Mesenteric fat pad (tissue), 1 donor: ENCODE measurements around the gene DNAJC27. TPM values are rescaled to one million over a fixed set of nuclear protein-coding genes. Genes with fewer than 3 reads are reported as not detected.
"Not testable (repeated sequence)": the region's sequence is repeated elsewhere in the genome, so short reads cannot be mapped to it uniquely, and the experiment has no call there.

ENCODE experiments used
- DNase-seq: peaks from one replicate; pipeline ENCODE4 v3.0.0-alpha.2; 2020; ENCODE audit warnings: low spot score
- long read RNA-seq: library from polyadenylated mRNA; unstranded; transcript quantifications from one replicate; pipeline ENCODE4 v2.0.0, GENCODE V29; 2020
- total RNA-seq: library from RNA; stranded (reverse); fragmentation: NEBNext Ultra II Directional; extraction: Animal tissue kit (Norgen Biotek cat#: 25700); gene quantifications from one replicate; pipeline ENCODE4 v1.2.1, GENCODE V29; 2021
- donor health status: DM: yes; HTN: yes; CAD: no.

The DNAJC27 gene
- 10.5 TPM for total RNA-seq
- long read RNA-seq, full-length matches to known transcripts = 5 of 14 reads
- long read RNA-seq, partial matches to known transcripts = 0 of 14 reads
- long read RNA-seq, other reads (novel, unspliced or antisense) = 9 of 14 reads

DNA sequence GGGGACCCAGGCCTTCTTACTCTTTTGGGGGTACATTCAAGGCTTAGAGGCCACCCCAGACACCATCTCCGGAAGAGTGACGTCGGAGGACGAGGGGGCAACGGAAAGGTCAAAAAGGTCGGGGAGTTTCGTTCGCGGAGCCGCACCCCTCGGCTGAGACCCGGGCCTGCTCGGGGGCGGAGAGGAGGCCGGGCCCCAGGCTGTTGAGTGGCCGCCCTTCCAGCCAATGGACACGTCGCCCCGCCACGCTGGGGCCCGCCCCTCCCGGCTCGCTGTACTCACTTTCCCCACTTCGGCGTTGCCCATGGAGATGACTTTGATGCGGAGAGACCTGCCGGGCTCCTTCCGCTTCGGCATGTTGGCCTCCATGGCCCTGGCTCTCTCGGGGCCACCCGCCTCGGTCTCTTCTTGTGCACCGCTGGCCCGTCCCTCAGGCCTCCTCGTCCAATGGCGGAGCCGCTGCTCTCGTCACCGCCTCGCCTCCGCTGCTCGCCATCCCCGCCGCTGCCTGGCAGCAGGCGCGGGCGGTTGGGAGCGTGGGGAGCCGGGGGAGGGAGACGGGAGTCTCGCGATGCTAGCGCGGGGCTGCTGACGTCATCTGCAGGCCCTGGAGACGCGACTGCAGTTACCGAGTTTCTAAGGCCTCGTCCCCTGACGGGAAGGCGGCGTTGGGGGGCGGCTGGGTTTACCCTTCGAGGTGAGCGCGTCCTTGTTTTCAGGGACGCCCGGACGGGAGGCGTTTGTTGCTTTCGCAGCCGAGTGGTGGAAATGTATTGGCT, at the start of gene DNAJC27:
Gene DNAJC27 (minus strand): TSS at position 420 of the 779 bp plus-strand sequence. CDS start 51 bp downstream, at position 369.
- peak; percentile 99 for DNase-seq

DNA sequence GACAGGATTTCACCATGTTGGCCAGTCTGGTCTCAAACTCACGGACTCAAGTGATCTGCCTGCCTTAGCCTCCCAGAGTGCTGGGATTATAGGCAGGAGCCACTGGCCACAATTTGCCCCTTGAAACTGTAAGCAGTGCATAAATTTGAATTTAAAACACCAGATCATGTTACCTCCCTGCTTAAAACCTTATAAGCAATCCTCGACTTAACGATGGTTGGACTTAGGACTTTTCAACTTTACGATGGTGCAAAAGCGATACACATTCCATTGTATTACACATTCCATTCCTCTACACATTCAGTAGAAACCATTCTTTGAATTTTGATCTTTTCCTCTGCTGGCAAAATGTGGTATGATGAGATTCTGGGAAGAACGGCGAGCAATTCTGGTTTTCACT, 46.9 kb upstream of the DNAJC27 start:
- DNase-seq = no peak

DNA sequence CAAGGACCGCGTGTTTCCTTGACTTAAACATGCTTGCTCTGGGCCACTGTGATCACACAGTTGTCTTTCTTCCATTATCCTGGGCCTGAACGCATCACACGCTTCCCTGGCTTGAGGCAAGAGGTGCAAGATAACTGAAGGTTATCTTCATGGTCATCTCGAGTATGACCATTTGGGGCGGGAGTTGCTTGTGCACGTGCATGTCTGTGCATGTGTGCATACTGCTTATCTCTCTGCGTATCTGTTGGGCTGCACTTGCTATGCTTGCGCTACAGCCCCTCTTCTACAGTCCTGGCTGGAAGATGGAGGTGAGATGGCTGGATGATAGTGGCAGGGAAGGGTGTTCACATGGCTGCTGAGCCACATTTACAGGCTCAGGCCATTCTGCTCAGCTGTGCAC, 42.9 kb upstream of the DNAJC27 start:
- DNase-seq = no peak

DNA sequence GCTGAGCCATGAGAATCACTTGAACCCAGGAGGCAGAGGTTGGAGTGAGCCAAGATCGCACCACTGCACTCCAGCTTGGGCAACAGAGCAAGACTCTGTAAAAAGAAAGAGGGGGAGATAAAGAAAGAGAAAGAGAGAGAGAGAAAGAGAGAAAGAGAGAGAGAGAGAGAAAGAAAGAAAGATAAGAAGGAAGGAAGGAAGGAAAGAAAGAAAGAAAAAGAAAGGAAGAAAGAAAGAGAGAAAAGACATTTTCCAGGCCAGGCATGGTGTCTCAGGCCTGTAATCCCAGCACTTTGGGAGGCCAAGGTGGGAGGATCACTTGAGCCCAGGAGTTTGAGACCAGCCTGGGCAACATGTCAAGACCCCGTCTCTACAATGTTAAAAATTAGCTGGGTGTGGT, 39.6 kb upstream of the DNAJC27 start:
- not testable (repeated sequence) for DNase-seq

DNA sequence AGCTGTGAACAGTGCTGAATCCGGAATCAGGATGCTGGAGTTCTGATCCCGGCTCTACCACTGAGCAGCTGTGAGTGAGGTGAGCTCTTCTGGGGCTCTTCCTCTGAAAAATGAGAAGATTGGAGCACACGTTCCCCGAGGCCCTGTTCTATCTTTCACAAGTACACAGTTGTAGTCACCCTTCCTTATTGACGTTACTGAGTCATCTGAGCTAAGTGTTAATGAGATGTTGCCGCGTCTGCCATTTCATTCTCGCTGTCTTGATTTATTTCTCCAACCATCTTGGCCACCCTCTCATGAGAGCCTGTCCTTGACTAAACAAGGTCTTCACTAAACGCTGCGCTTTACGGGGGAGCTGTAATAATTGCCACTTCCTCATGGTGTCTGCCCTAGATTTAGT, 38.2 kb upstream of the DNAJC27 start:
- no peak for DNase-seq

DNA sequence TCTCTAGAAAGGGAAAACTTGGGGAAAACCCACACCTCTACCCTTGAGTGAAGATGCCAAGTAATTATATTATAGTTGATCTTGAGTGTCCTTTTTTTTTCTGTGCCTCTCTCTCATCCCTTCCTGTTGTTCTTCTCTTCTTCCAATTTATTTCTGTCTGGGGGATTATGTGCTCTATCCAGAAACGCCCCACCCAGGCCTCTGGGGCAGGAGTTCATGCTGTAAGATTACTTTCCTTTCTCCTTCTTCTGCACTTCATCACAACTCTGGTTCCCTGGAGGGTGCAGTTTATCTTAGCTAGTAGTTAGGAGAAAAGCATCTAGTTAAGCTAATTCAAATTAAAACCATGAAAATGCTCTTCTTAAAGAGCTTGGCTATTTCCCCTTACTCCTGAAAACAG, 30.3 kb upstream of the DNAJC27 start:
- no peak for DNase-seq

DNA sequence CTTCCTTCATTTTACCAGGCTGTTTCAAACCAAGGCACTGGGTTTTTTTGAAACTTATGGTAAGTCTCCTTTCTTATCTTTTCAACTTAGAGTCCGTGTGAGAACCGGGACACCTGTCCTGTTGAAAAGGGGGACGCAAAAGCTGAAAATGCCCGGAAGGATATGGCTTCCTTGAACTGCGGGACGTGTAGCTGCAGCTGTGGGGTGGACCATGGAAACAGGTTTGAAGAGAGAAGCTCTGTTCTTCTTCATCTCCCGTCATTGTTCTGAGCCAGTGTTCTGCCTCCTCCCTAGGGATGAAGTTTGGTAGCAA, 29.5 kb upstream of the DNAJC27 start:
- no peak for DNase-seq

DNA sequence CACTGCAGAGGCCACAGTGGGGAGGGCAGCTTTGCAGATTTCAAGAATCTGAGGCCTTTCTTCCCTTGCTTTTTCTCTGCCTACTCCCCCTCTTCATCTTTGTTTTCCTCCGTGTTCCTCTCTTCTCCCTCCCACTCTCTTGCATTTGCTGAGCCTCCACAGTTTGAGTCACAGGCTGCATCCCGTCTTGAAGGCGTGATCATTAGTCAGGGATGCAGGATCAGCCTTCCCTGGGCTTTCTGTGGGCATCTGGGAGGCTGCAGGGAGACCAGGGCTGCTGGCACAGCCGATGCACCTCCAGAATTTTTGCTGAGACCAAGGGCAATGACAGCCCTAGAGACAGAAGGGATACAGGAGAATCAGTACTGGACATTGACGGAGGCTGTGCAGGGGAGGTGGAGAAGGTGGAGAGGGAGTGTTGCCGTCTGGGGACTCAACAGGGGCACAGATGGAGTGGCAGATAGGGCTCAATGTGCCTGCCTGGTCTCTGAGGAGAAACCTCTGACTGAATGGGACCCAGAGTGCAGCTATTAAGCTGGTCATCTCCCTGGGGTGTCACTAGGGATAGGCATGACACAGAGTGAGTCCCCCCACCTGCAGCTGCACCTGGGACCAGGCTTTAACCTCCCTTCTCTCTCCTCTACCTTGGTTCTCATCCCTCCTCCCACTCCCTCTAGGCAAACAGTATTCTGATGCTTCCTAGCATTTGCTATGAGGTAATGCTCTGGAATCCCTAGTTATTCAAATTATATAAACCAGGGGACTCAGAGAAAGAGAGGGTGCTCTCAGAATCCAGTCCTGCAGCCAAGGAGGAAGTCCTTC, 29.0 kb upstream of the DNAJC27 start:
- DNase-seq = no peak

DNA sequence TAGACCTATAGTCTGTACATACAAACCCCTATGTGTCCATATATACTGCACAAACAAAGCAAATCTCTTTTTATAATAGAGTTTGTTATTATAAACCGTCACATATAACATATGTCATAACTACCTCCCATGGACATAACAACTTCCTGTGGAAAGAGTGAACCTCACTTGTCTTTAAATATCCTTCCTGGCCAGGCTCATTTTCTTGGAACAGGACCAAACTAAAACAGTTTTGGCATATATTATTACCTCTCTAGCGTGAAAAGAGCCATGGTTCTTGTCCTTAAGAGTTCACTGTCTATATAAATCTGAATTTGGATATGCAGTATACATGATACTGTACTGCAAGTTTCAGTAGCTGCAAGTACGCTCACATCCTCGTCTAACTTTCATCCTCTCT, 28.3 kb upstream of the DNAJC27 start:
- no peak for DNase-seq

DNA sequence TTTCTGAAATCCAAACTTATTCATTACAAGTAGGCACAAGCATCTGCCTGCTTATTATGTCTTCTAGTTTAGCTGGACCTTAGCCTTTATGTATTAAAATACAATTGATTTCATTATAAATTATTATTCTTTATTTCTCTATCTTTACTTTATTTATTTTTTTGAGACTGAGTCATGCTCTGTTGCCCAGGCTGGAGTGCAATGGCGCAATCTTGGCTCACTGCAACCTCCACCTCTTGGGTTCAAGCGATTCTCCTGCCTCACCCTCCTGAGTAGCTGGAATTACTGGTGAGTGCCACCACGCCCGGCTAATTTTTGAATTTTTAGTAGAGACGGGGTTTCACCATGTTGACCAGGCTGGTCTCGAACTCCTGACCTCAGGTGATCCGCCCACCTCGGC, 27.3 kb upstream of the DNAJC27 start:
- not testable (repeated sequence) for DNase-seq

DNA sequence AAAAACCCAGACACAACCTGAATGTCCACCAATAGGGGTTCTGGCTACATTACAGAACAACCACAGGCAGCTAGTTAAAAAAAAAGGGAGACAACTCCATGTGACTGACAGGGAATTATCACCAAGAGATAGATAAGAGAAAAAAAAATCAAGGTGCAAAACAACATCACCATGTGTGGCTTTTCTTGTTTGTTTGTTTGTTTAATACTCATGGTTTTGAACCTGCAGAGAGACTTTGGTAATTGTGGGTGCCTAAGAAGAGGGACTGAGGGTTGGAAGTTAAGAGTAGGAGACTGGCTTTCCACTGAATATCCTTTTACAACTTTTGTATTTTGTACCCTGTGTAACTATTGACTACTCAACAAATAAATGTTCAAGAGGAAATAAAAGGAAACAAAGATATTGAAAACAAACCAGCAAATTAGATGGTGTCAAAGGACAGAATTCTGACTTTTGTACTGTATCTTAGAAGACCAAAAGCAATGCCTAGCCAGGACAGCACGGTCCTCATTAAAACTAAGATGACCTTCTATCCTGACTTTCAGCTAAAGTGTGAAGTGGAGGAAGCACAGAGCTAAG, 22.5 kb upstream of the DNAJC27 start:
- DNase-seq = no peak

DNA sequence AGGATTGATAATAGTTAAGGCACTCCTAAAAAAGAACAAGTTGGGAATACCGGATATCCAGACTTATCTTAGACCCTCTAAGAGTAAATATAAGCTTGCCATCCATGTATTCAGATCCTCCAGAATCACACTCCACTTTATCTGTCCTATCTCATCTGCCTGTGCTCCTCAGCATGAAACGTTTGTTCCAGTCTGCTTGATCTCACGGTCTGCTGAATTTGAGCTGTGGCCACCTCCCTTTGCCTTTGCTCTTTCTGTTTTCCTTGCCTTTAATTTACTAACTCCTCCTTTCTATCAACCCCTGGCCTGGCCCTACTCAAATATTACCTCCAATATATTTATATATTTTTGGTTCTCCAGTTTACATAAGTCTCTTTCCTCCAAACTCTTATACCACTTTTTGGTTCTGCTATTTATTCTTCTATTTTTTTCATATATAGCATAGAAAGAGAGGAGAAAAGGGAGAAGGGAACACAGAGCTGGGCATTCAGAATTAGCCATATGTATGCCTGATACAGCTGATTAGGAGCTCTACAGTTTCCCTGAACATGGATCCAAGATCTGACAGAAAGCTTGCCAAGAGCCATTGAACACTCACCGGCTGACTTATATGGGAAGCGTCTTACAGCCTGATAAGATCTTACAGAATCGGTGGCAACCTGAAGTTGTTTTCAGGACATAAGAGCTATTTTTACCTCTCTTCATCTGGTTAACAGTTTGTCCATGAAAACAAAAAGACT, 21.8 kb upstream of the DNAJC27 start:
- no peak for DNase-seq

DNA sequence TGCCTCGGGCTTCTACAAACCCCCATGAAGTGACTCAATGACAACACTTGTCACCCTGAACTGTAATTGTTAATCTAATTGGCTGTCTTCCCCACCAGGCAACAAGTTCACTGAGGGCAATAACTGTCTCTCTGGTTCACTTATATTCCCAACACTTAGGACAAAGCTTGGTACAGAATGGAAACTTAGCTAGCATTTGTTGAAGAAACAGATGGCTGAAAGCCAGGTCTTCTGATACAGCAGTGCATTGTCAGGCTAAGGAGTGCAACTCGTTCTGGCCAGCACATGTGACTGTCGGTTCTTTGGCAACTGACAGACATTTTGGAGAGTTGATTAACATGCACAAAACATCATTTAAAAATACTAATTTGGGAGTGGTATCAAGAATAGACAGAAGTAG, 14.6 kb upstream of the DNAJC27 start:
- no peak for DNase-seq

DNA sequence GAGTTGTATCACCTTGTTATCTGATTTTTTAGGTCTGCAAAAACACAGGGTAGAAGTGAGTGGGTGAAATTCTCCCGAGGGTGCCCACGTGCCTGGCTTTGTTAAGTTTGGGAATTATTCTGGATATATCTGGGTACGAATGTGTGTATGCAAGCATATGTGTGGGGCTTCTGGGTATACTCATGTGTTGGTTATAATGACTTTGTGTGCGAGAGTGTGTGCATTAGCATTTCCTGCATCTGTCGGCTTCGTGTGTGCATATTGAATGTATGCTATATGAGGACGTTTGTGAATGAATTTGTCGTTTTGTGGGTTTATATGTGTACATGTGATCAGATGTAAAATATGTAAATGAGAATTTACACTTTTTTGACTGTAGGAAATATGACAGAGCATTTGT, 13.8 kb upstream of the DNAJC27 start:
- no peak for DNase-seq

DNA sequence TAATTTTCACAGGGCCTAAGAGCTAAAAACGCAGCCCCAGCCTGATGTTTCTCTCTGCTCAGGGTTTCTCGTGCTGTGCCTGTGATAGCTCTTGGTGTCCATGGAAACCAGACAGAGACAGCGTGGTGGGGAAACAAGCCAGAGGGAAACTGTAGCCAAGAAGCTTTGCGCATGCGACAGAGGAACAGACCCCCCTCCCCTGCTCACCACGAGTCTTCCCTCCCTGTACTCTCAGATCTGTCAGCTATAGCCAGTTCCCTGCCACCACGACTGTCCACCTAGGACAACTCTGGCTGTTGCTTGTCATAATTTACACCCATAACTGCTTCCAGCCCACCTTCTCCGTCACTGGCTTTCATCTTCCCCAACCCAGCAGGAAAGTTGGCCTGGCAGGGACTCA, 13.2 kb upstream of the DNAJC27 start:
- no peak for DNase-seq

DNA sequence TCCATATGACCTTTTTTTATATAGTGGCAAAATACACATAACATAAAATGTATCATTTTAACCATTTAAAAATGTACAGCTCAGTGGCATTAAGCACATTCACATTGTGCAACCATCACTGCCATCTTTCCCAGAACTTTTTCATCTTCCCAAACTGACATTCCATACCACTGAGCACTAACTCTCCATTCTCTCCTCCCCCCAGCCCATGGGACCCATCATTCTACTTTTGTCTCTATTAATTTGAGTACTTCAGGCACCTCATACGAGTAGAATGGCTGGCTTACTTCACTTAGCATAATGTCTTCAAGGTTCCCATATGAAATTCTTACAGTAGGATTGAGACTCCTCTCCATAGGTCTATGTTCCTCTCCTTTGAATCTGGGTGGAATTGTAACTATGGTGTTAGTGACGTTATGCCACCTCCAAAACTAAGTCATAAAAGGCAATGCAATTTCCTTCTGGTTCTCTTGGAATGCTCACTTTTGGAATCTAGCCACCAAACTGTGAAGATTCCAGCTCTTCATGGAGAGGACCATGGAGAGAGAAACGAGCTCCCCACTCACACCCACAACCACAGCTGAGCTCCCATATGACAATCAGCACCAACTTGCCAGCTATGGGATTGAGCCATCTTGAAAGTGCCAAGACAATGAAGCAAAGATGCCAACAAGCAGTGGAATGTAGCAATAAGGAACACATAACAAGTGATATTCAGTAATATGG, 9.8 kb upstream of the DNAJC27 start:
- DNase-seq = no peak

DNA sequence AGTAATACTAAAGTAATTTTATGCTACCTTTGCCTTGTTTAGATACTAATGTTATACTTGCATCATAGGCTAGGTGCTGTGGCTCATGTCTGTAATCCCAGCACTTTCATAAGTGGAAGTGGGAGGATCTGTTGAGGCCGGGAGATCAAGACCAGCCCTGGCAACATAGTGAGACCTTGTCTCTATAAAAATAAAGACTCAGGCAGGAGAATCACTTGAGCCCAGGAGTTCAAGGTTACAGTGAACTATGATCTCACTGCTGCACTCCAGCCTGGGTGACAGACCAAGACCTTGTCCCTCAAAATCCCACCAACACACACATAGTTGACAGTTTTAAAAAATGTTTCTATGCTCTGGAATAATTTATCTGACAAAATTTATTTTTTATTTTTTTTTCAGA, 6.9 kb upstream of the DNAJC27 start:
- no peak for DNase-seq

DNA sequence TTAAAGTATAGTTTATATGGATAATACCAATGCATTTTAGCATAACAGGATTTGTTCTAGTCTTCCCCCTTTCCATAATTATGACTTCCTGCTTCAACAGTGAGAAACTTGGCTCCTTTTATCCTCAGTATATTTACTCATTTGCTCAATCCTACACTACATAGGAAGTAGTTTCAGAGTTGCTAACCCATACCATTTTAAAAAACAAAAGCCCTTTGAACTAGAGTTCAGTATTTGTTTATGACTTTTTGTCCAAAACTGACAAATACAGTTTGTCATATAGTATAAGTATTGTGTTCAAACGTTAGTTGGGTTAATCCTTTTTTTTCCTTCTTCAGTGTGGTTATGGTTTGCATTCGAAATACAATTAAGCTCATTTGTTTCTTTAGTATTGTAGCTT, 5.9 kb upstream of the DNAJC27 start:
- no peak for DNase-seq

DNA sequence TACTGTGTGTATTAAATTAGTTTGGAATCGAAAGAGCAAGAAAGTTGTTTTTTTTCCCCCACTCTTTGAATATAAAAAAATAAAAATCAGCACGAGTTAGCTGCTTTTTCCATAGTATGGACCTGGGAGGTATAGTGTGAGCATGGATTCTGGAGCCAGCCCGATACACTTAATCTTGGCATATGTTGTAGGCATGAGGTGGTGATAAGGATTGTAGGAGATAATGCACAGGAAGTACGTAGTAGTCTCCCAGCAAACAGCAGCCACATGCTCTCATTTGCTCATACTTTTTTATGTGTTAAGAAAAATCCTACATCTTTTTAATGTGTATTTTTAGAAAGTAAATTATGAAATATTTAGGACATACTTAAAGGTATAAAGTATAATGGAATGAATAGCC, 2.1 kb upstream of the DNAJC27 start:
- no peak for DNase-seq

DNA sequence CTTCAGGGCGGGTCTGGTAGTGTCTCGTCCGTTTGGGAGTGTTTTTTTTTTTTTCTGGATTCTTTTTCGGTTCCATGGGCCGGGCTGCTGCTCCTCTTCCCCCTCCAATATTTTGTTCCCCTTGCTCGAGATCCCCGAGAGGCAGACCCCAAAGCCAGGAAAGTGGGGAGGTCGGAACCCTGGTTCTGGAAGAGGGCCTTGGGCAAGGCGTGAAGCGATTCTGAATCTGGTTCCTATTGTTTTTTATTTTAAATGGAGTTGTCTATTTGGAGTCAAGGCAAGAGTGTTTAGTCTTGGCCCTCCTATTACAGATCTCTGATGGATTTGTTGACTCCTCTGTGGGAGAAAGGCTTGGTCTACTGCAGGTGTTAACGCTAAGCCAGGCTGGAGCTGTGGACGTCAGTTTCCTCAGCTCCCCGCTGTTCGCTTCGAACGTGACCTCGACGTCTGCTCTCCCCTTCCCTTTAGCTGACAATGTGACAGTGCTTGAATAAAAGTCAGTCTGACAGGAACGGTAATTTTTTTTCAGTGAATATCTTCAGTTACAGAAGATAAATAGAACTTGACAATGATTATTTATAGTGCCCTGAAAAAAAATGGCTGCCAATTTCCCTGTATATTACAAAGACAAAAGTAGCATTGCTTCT, 683 bp upstream of the DNAJC27 start:
- DNase-seq = no peak

DNA sequence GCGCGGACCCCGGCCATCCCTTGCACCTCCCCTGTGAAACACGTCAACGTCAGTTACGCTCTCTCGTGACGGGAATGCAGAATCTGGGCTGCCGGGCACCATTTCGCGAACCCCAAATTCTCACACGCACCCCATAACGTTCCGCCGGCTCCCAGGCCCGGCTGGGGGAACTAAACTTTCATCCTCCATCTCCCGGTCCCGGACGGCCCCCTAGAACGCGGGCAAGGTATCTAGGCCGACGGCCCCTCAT, 544 bp downstream of the DNAJC27 start:
- DNase-seq = no peak
